ENCODE results near the gene LDLRAD4. TPM values are rescaled to one million over a fixed set of nuclear protein-coding genes. Genes with fewer than 3 reads are reported as not detected.
"Not testable (repeated sequence)": the region's sequence is repeated elsewhere in the genome, so short reads cannot be mapped to it uniquely, and the experiment has no call there.

Gene LDLRAD4
- total and polyA plus RNA-seq, 2 donors, result 46.9 to 80.0 TPM

- H3K9me3 ChIP-seq (ENCODE audit: control insufficient read depth in 2 of 2, insufficient read depth in 1 of 2, low read length in 1 of 2), result no peaks in the 10 kb centered on the region
- H3K4me3 ChIP-seq (ENCODE audit: low read length in 2 of 2), result no peak overlapping the region
- H3K27ac ChIP-seq (ENCODE audit: low read depth in 1 of 2, low read length in 1 of 2), result no peak overlapping the region
- DNase-seq (ENCODE audit: low read depth in 6 of 9, low spot score in 9 of 9), result no peak
- H3K4me1 ChIP-seq (ENCODE audit: control insufficient read depth in 2 of 2, insufficient read depth in 2 of 2, low read length in 2 of 2), result no peaks in the 10 kb centered on the region
- H3K36me3 ChIP-seq (ENCODE audit: control insufficient read depth in 2 of 2, insufficient read depth in 2 of 2, low read length in 1 of 2), result peaks cover 0 to 7% of the 10 kb centered on the region in 2 donors
- H3K27me3 ChIP-seq (ENCODE audit: control insufficient read depth in 2 of 2, insufficient read depth in 1 of 2, low read length in 1 of 2), result no peaks in the 10 kb centered on the region
- WGBS, result 96% methylated on average over 2 of the region's 2 CpGs
These were observed 443.3 kb downstream of the LDLRAD4 start for GRCh38 chr18:13661779-13662256.

DNA sequence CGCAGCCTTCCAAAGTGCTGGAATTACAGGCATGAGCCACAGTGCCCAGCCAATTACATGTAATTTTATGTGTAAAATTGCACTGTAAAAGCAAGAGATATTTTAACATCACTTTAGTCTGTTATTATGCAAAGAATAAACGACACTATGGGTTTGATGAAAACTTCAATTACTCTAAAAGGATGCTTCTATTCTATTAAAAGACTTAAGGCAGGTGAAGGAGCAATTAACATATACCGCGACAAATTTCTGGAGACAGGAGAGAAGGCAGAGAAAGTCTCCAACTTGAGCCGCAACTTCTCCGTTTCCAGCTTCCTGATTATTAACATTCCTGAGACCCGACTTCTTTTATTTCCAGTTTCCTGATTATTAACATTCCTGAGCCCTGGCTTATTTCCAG is 454.1 kb downstream of the LDLRAD4 start:
- no peaks in the 10 kb centered on the region for H3K9me3 ChIP-seq (ENCODE audit: control insufficient read depth in 2 of 2, insufficient read depth in 1 of 2, low read length in 1 of 2)
- WGBS, result 95% methylated on average over 7 of the region's 7 CpGs
- no peak overlapping the region for H3K27ac ChIP-seq (ENCODE audit: low read depth in 1 of 2, low read length in 1 of 2)
- no peak overlapping the region for H3K4me3 ChIP-seq (ENCODE audit: low read length in 2 of 2)
- no peaks in the 10 kb centered on the region for H3K27me3 ChIP-seq (ENCODE audit: control insufficient read depth in 2 of 2, insufficient read depth in 1 of 2, low read length in 1 of 2)
- peaks cover 0 to 7% of the 10 kb centered on the region in 2 donors for H3K36me3 ChIP-seq (ENCODE audit: control insufficient read depth in 2 of 2, insufficient read depth in 2 of 2, low read length in 1 of 2)
- DNase-seq (ENCODE audit: low read depth in 6 of 9, low spot score in 9 of 9), result peak in 1 of 9 donors; percentile 45
- no peaks in the 10 kb centered on the region for H3K4me1 ChIP-seq (ENCODE audit: control insufficient read depth in 2 of 2, insufficient read depth in 2 of 2, low read length in 2 of 2)

DNA sequence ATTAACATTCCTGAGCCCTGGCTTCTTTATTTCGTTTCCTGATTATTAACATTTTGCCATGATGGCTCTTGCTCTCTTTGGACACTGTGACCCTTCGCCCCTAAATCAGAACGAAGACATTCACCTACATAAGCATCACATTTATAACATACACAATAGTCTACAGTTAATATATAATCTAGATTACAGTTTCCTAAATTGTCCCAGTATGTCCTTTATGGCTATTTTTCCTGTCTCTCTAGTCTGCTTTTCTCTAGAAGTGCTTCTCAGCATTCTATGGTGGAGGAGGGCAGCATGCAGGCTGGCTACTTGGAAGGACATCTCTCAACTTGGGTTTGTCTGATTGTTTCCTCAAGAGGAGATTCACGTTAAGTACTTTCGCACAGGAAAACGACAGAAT is 457.9 kb downstream of the LDLRAD4 start:
- no peak overlapping the region for H3K4me3 ChIP-seq (ENCODE audit: low read length in 2 of 2)
- no peaks in the 10 kb centered on the region for H3K9me3 ChIP-seq (ENCODE audit: control insufficient read depth in 2 of 2, insufficient read depth in 1 of 2, low read length in 1 of 2)
- DNase-seq (ENCODE audit: low read depth in 6 of 9, low spot score in 9 of 9), result peak in 3 of 9 donors; percentile 13 to 47 (median 28)
- no peaks in the 10 kb centered on the region for H3K27me3 ChIP-seq (ENCODE audit: control insufficient read depth in 2 of 2, insufficient read depth in 1 of 2, low read length in 1 of 2)
- H3K36me3 ChIP-seq (ENCODE audit: control insufficient read depth in 2 of 2, insufficient read depth in 2 of 2, low read length in 1 of 2), result no peaks in the 10 kb centered on the region
- no peaks in the 10 kb centered on the region for H3K4me1 ChIP-seq (ENCODE audit: control insufficient read depth in 2 of 2, insufficient read depth in 2 of 2, low read length in 2 of 2)
- no peak overlapping the region for H3K27ac ChIP-seq (ENCODE audit: low read depth in 1 of 2, low read length in 1 of 2)
- 98% methylated on average over 6 of the region's 6 CpGs for WGBS

GRCh38 chr18:13677350-13677749 is 458.8 kb downstream of the LDLRAD4 start:
- 99% methylated on average over 13 of the region's 13 CpGs for WGBS
- H3K36me3 ChIP-seq (ENCODE audit: control insufficient read depth in 2 of 2, insufficient read depth in 2 of 2, low read length in 1 of 2), result not testable (repeated sequence)

GRCh38 chr18:13680612-13681011 is 462.1 kb downstream of the LDLRAD4 start:
- peak in 2 of 9 donors; percentile 20 to 22 for DNase-seq (ENCODE audit: low read depth in 6 of 9, low spot score in 9 of 9)
- H3K27me3 ChIP-seq (ENCODE audit: control insufficient read depth in 2 of 2, insufficient read depth in 1 of 2, low read length in 1 of 2), result no peaks in the 10 kb centered on the region

More at GRCh38 chr18:13677350-13677749, 458.8 kb downstream of the LDLRAD4 start:
- H3K9me3 ChIP-seq (ENCODE audit: control insufficient read depth in 2 of 2, insufficient read depth in 1 of 2, low read length in 1 of 2); DNase-seq (ENCODE audit: low read depth in 6 of 9, low spot score in 9 of 9); H3K27me3 ChIP-seq (ENCODE audit: control insufficient read depth in 2 of 2, insufficient read depth in 1 of 2, low read length in 1 of 2); H3K27ac ChIP-seq (ENCODE audit: low read depth in 1 of 2, low read length in 1 of 2); H3K4me1 ChIP-seq (ENCODE audit: control insufficient read depth in 2 of 2, insufficient read depth in 2 of 2, low read length in 2 of 2); H3K4me3 ChIP-seq (ENCODE audit: low read length in 2 of 2): not testable (repeated sequence)

DNA sequence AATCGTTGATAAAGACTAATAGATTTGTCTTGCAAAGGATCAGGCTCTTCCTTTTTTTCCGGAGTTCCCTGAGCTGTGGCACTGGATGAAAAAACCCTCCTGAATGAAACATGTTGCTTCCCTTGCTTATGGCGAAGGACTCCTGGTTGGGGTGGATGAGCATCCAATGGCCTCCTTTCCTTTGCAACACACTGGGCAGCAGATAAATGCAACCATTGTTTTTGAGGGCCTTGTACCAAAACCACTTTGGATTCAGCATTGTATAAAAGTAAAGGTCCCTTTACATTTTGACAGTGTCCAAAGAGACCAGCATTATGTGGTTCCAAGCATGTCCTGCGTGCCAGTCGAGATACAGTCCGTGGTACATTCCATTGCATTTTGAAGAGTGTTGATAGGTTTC is 463.1 kb downstream of the LDLRAD4 start:
- H3K27ac ChIP-seq (ENCODE audit: low read depth in 1 of 2, low read length in 1 of 2), result no peak overlapping the region
- no peaks in the 10 kb centered on the region for H3K27me3 ChIP-seq (ENCODE audit: control insufficient read depth in 2 of 2, insufficient read depth in 1 of 2, low read length in 1 of 2)
- WGBS, result 97% methylated on average over 6 of the region's 6 CpGs
- H3K4me1 ChIP-seq (ENCODE audit: control insufficient read depth in 2 of 2, insufficient read depth in 2 of 2, low read length in 2 of 2), result no peaks in the 10 kb centered on the region
- no peak for DNase-seq (ENCODE audit: low read depth in 6 of 9, low spot score in 9 of 9)
- H3K4me3 ChIP-seq (ENCODE audit: low read length in 2 of 2), result no peak overlapping the region
- H3K36me3 ChIP-seq (ENCODE audit: control insufficient read depth in 2 of 2, insufficient read depth in 2 of 2, low read length in 1 of 2), result no peaks in the 10 kb centered on the region
- no peaks in the 10 kb centered on the region for H3K9me3 ChIP-seq (ENCODE audit: control insufficient read depth in 2 of 2, insufficient read depth in 1 of 2, low read length in 1 of 2)

More at GRCh38 chr18:13680612-13681011, 462.1 kb downstream of the LDLRAD4 start:
- 92% methylated on average over 5 of the region's 5 CpGs for WGBS
- Histone ChIP-seq H3K36me3 (ENCODE audit: control insufficient read depth in 2 of 2, insufficient read depth in 2 of 2, low read length in 1 of 2) (no peaks in the 10 kb centered on the region), H3K27ac (ENCODE audit: low read depth in 1 of 2, low read length in 1 of 2) (no peak overlapping the region), H3K9me3 (ENCODE audit: control insufficient read depth in 2 of 2, insufficient read depth in 1 of 2, low read length in 1 of 2) (no peaks in the 10 kb centered on the region), H3K4me1 (ENCODE audit: control insufficient read depth in 2 of 2, insufficient read depth in 2 of 2, low read length in 2 of 2) (no peaks in the 10 kb centered on the region), H3K4me3 (ENCODE audit: low read length in 2 of 2) (no peak overlapping the region)

DNA sequence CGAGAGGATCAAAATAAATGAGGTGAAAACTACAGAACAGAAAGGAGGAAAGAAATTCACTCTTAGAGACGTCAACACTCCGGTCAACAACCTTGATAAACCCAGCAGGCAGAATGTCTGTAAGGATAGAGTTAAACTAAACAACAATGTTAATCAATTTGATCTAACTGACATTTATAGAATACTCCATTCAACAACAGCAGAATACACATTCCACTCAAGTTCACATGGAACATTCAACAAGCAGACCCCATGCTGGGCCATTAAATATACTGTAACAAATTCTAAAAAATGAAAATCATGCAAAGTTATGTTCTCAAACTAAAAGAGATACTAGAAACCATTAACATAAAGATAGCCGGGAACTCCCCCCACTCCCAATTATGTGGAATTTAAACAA is 466.0 kb downstream of the LDLRAD4 start:
- Histone ChIP-seq H3K4me1 (ENCODE audit: control insufficient read depth in 2 of 2, insufficient read depth in 2 of 2, low read length in 2 of 2) (no peaks in the 10 kb centered on the region), H3K27ac (ENCODE audit: low read depth in 1 of 2, low read length in 1 of 2) (no peak overlapping the region), H3K27me3 (ENCODE audit: control insufficient read depth in 2 of 2, insufficient read depth in 1 of 2, low read length in 1 of 2) (no peaks in the 10 kb centered on the region), H3K4me3 (ENCODE audit: low read length in 2 of 2) (no peak overlapping the region), H3K9me3 (ENCODE audit: control insufficient read depth in 2 of 2, insufficient read depth in 1 of 2, low read length in 1 of 2) (peaks cover 0 to 5% of the 10 kb centered on the region in 2 donors), H3K36me3 (ENCODE audit: control insufficient read depth in 2 of 2, insufficient read depth in 2 of 2, low read length in 1 of 2) (no peaks in the 10 kb centered on the region)
- DNase-seq (ENCODE audit: low read depth in 6 of 9, low spot score in 9 of 9), result no peak
- 98% methylated on average over 4 of the region's 4 CpGs for WGBS

- Histone ChIP-seq H3K4me1 (ENCODE audit: control insufficient read depth in 2 of 2, insufficient read depth in 2 of 2, low read length in 2 of 2) (no peaks in the 10 kb centered on the region), H3K27ac (ENCODE audit: low read depth in 1 of 2, low read length in 1 of 2) (no peak overlapping the region), H3K36me3 (ENCODE audit: control insufficient read depth in 2 of 2, insufficient read depth in 2 of 2, low read length in 1 of 2) (no peaks in the 10 kb centered on the region), H3K9me3 (ENCODE audit: control insufficient read depth in 2 of 2, insufficient read depth in 1 of 2, low read length in 1 of 2) (peaks cover 0 to 5% of the 10 kb centered on the region in 2 donors), H3K27me3 (ENCODE audit: control insufficient read depth in 2 of 2, insufficient read depth in 1 of 2, low read length in 1 of 2) (no peaks in the 10 kb centered on the region), H3K4me3 (ENCODE audit: low read length in 2 of 2) (no peak overlapping the region)
- DNase-seq (ENCODE audit: low read depth in 6 of 9, low spot score in 9 of 9), result no peak
- 98% methylated on average over 21 of the region's 21 CpGs for WGBS
These were observed 469.9 kb downstream of the LDLRAD4 start for GRCh38 chr18:13688191-13689136.

DNA sequence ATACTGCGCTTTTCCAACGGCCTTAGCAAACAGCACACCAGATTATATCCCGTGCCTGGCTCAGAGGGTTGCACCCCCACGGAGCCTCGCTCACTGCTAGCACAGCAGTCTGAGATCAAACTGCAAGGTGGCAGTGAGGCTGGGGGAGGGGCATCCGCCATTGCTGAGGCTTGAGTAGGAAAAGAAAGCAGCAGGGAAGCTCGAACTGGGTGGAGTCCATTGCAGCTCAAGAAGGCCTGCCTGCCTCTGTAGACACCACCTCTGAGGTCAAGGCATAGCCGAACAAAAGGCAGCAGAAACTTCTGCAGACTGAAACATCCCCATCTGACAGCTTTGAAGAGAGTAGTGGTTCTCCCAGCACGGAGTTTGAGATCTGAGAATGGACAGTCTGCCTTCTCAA is 471.5 kb downstream of the LDLRAD4 start:
- H3K9me3 ChIP-seq (ENCODE audit: control insufficient read depth in 2 of 2, insufficient read depth in 1 of 2, low read length in 1 of 2); DNase-seq (ENCODE audit: low read depth in 6 of 9, low spot score in 9 of 9): not testable (repeated sequence)
- WGBS, result 97% methylated on average over 9 of the region's 9 CpGs

More for the DNA sequence above, 471.5 kb downstream of the LDLRAD4 start:
- H3K4me1 ChIP-seq (ENCODE audit: control insufficient read depth in 2 of 2, insufficient read depth in 2 of 2, low read length in 2 of 2); H3K27me3 ChIP-seq (ENCODE audit: control insufficient read depth in 2 of 2, insufficient read depth in 1 of 2, low read length in 1 of 2); H3K36me3 ChIP-seq (ENCODE audit: control insufficient read depth in 2 of 2, insufficient read depth in 2 of 2, low read length in 1 of 2); H3K27ac ChIP-seq (ENCODE audit: low read depth in 1 of 2, low read length in 1 of 2); H3K4me3 ChIP-seq (ENCODE audit: low read length in 2 of 2): not testable (repeated sequence)
